NCI-H345 treated with DMSO at 0.1 percent for 48 hours (cell line): ENCODE measurements around the gene EVC.
A peak's percentile ranks its signal among the peaks of the same experiment; 100 is the strongest.
"Not testable (repeated sequence)": the region's sequence is repeated elsewhere in the genome, so short reads cannot be mapped to it uniquely, and the experiment has no call there.

Experiments used
- DNase-seq: peaks from one replicate; lab custom pipeline; 2025; ENCODE audit not compliant: unreplicated experiment; lab: John Stamatoyannopoulos, UW

The EVC gene

DNA sequence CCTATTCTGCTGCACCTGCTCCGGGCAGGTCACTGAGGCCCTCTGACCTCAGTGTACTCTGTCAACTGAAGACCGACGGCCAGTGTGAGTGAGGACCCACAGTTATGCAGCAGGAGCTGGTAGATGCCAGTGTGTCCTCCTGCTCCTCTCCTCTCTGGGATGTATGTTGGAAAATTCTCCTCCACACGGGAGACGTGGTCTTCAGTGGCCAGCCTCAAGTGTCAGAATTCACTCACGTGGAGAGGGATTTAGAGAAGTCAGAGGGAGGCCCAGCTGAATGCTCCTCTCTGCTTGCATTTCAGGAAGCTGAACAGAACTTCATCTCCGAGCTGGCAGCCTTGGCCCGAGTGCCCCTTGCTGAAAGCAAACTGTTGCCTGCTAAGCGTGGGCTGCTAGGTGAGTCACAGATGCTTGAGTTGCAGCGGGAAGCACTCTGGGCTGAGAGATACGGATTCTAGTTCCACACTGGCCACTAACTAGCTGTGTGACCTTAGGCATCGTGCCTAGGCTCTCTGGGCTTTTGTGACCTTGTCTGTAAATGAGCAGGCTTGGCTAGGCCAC lies 98.3 kb downstream of the EVC start:
- no peak for DNase-seq

DNA sequence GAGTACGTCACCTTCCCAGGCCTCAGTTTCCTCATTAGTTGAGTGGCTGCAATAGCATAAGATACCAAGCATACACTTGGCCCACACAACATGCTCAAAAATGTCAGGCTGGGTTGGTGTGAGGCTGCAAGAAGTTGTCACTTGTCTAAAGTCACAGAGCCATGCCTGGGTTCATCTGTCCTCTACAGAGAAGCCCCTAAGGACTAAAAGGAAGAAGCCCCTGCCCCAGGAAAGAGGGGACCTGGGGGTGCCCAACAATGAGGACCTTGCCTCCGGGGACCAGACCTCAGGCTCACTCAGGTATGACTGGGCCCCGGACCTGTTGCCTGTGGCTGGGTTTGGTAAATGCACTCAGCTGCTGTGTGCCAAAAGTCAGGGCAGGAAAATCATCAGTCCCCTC lies 99.2 kb downstream of the EVC start:
- no peak for DNase-seq

DNA sequence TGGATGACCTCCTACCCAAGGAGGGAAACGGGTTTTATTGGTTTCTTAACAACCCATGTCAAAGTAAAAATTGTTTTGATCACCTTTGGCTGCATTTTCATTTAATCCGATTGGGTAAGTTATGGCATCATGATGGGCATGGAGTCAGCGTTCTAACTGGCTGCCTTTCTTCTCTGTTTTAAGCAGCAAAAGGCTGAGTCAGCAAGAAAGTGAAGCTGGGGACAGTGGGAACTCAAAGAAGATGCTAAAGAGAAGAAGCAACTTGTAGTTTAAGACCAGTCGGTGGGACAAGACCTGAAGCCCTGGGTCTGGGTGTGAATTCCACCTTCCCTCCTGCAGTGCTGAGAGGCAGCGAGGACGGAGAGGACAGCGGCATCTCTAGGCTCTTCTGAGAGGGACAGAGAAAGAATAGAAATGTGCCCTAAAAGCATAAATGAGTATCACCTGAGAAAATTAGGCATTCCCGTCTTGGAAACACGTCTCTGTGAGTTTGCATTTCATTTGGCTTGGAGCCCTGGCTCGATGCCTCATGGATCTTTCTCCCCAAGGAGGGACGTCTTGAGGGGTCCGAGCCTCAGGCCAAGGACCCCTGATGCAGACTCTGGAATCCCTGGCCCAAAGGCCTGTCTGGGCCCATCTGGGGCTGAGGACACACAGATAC lies 99.9 kb downstream of the EVC start:
- DNase-seq: no peak

DNA sequence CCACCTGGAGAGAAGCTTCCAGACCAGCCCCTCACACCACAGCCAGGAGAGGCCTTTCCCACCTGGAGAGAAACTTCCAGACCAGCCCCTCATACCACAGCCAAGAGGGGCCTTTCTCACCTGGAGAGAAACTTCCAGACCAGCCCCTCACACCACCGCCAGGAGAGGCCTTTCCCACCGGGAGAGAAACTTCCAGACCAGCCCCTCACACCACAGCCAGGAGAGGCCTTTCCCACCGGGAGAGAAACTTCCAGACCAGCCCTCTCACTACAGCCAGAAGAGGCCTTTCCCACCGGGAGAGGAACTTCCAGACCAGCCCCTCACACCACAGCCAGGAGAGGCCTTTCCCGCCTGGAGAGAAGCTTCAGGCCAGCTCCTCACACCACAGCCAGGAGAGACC lies 101.1 kb downstream of the EVC start:
- DNase-seq: not testable (repeated sequence)

DNA sequence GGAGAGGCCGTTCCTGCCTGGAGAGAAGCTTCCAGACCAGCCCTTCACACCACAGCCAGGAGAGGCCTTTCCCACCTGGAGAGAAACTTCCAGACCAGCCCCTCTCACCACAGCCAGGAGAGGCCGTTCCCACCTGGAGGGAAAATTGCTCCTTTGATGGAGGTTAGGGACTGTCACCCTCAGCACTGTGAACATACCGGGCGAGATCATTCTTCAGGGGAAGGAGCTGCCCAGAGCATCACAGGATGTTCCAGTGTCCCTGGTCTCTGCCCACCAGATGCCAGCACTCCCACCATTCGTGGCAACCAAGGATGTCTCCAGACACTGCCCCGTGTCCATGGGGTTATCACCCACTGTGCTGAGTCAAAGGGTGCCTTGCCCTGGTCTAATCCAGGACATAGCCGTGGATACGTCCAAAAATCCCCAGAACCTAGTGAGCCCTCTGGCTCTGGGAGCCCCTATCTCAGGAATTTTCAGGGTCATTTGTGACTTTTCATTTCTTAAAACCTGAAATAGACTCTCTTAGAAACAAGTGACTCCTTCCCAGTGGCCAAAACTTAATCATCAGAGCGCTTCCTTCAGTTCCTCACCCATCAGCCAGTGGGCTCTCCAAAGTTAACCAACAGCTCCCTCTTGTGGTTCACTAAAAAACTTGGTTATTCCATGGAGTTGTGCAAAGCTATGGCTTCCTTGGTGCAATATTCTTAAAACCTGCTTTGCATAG lies 101.7 kb downstream of the EVC start:
- peak; percentile 25 for DNase-seq

DNA sequence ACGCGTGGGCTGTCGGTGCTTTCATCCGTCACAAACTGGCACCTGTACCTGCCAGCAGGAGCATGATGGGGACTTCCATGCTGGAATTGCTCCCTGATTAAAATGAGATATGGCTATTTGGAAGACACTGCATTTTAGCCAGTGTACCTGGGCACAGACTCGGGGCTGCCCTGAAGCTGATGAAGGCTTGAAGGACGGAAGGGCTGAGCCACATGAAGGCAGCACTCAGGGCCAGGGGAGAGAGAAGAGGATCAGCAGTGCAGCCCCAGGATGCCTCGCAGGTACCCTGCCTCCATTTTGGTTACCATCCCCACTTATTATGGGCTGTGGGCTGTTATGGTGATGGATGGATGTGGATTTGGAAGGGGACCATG lies 102.9 kb downstream of the EVC start:
- no peak for DNase-seq

DNA sequence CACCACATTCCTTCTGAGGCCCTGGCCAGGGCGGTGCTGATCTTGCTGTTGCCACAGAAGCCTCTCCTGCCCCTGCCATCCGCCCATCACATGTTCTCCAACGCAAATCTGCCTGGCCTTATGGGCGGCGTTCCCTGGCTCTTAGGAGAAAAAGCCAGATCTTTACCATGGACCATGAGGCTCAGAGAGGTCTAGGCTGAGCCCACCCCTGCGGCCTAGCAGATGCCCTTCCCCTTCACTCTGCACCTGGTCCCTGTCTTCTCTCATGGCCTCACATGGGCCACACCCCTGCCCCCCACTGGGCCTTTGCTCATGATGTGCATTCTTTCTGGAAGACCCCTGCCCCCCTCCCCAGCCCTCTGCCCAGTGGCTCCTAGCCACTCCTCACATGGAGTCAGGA lies 103.4 kb downstream of the EVC start:
- no peak for DNase-seq

DNA sequence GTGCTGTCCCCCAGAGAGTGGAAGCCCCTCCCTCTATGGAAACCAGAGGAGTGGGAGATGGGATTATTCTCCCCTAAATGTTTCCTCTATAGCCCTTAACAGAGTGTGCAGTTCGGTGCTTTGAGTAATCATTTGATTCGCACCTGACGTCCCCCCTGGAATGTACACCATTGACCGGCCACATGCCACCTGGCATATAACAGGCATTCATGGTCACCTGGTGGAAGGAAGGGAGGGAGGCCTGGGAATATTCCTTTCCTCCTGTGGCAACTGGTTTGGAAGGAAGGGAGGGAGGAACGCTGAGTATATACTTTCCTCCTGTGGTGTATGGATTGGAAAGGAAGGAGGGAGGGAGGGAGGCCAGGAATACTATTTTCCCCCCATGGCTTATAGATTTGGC lies 104.6 kb downstream of the EVC start:
- DNase-seq: no peak

DNA sequence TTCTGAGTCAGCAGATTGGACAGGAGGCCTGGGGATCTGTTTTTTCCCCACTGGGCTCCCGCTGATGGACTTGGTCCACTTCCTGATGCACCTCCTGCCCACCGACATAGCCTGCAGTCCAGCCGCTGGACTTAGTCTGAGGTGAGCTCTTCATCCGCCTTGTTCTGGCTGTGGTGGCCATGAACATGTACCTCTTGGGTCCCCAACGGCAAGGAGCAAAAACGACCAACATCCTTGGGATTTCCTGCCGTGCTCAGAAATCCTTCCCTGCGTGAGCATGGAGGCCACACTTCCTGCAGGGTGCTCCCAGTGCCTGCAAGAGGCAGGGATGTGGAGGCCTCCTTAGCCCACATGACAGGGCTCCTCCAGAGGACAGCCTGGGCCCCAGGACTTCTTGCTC lies 105.1 kb downstream of the EVC start:
- DNase-seq: no peak

DNA sequence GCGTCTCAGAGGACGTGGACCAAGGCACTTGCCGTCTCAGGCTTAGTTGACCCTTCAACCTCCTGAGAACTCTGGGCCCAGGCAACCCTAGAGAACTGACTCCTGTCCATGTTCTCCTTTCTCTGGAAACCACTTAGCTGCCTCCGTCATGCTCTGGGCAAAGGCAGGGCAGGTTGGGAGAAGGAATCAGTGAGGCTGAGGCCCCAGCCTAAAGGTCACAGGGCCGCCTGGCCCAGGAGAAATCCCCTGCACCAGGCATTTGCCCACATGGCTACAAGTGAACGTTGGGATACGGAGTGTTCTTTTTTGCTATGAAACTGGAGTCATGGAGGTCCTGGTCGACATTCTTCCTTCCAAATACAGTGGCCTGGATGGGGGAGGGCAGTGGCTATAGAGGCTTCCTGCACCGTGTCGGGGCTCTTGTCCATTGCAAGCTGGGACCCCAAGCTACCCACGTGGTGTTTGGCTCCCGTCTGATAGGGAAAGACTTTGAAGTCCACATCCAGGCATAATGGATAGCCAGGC lies 105.9 kb downstream of the EVC start:
- DNase-seq: no peak

DNA sequence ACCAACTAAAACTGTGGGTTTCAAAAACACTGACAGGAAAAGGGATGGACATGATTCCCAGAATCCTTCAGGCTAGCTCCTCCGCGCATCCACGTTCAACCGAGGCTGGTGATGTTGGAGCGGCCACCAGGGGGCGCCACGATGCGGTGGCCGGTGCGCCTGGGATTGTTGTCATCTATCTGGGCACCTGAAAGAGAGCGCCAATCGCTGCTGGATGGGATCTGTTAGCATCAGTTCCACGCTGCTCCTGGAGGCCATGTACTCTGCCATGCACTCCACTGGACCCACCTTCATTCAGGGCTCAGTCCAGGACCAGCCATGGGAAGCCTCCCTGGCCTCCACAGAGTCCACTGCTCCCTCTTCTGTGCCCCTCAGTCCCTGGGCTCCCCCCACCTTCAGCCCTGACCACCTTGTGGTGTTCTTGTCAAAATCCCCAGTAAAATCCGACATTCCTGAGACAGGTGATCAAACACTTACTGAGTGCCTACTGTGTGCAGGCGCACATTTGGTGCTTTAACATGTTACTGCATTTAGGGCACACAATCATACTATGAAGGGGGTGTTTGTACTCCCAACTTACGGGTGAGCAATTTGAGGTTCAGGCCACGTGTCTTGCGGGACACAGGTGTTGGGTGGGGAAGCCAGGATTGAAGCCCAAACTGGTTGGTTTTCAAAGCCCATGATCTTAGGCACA lies 110.8 kb downstream of the EVC start:
- no peak for DNase-seq

DNA sequence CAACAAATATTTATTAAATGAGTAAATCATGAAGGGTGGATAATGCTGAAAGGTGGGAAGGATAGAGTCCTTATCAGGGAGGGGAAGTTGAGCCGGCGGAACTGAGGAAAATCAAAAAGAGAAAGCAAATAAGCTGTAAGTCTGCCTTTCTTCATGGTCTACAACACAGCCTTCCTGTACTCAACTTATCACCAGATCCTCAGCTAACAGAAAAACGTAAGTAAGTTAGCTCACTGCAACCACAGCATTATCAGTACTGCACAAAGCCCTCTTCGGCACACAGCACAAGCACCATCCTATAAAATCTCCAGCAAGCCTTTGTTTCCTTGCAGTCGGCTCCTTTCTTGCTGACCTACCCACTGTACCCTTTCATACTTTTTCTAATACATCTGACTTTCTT lies 111.6 kb downstream of the EVC start:
- DNase-seq: no peak

DNA sequence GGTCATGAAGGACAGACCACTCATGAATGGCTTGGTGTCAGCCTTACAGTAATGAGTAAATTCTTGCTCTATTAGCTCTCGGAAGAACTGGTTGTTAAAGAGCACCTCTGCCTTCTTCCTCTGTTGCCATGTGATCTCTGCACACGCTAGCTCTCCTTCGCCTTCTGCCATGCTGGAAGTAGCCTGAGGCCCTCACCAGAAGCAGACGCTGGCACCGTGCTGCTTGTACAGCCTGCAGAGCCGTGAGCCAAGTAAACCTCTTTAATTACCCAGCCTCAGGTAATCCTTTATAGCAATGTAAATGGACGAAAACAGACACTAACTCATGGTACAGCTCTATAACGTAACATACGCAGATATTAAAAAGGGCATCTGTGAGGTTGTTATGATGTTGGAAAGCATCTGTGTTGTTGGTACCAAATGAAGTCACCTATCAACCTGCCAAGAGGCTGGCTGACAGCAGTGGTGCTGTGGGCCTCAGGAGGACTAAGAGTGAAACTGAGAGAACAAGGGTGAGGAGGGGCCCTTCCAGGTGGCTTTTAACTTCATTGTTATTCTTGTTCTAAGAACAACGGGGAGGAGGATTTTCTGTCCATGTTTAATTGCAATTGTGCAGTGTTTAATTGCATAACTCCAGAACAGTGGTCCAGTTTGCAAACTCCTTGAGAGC lies 112.7 kb downstream of the EVC start:
- DNase-seq: no peak

DNA sequence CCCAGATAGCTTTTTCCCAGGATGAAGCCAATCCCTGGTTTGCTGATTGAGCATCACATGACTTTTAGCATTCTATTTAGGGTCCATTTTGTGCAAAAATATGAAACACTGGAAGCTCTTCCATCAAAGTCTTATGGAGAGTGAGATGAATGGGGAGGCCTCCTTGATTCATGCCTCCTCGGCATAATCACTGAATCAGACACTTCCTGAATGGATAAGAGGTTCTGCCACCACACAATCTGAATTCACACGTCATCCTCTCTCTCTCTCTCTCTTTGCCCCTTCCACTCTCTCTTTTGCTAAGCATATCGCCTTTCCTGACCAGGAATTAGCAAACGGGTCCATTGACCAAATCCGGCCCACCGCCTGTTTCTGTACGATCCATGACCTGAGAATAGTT lies 113.2 kb downstream of the EVC start:
- DNase-seq: no peak

DNA sequence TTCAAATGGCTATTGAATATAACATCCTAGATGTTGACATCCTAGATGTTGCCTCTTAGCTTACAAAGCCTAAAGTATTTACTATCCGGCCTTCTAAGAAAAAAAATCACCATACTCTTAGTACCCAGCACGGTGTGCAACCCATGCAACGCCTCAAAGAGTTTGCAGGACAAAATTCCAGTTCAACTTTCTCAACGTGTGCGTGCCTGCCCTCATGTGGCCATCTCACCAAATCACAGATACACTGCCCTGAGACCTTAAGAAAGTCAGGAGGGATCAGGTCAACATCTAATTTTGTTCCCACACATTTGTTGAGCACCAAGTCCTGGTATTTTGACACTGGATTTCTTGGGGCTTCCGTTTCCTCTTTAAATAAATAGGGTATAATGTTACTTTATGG lies 113.6 kb downstream of the EVC start:
- no peak for DNase-seq

DNA sequence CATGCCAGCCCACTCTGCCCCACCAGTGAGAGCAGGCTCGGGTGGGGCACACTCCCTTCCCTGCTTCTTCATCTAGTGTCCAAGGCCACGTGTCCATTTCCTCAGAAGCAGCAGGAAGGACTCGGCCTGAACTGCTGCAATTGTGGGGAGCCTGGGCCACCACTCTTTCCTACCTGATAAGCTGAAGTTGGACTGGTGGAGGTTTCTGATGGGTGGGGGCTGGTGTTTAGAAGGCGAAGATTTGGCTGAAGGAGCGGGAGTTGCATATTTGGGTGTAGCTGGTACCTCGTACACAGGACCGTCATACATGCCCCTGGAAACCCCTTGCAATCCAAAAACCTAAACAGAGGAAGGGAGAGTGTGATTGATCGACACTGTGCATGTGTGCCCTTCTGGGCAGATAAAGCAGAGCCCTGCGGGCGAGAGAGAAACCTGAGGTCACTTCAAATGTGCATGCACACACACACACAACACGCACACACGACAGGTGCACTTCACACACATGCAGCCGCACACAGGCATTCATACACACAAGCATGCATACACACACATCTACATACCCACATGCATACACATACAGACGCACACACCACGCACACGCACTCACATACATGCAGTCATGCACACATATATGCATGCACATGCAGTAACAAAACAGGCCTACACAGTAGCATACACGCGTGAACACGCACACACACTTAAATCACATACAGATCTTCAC lies 114.5 kb downstream of the EVC start:
- no peak for DNase-seq

DNA sequence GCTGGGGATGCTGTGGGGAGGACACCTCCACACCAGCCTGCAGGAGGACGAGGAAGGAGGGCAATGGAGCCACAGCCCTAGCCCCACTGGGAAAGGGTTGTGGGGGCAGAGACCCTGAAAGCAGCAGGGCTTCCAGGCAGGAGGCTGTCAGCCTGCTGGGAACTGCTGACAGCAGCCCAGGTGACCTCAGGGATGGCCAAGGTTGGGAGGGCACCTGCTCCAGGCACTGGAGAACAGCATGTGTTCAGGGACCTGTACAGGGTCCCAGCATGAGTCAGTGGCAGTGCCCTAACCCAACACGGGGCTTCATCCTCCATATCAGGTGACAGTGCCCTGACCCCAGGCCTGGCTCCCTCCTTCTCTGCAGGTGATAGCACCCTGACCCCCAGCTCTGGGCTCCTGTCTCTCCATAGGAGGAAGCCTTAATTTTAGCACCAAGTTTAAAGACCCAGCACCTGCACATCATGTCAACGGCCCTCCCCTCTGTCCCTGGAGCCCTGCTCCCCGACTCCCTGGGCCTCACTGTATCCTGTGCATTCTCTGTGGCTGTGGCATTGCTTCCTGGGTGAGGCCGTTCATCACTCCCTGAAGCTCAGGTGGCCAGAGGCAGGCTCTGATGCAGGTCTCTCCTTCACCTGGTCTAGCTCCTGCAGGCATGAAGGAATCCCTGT lies 115.6 kb downstream of the EVC start:
- DNase-seq: no peak

DNA sequence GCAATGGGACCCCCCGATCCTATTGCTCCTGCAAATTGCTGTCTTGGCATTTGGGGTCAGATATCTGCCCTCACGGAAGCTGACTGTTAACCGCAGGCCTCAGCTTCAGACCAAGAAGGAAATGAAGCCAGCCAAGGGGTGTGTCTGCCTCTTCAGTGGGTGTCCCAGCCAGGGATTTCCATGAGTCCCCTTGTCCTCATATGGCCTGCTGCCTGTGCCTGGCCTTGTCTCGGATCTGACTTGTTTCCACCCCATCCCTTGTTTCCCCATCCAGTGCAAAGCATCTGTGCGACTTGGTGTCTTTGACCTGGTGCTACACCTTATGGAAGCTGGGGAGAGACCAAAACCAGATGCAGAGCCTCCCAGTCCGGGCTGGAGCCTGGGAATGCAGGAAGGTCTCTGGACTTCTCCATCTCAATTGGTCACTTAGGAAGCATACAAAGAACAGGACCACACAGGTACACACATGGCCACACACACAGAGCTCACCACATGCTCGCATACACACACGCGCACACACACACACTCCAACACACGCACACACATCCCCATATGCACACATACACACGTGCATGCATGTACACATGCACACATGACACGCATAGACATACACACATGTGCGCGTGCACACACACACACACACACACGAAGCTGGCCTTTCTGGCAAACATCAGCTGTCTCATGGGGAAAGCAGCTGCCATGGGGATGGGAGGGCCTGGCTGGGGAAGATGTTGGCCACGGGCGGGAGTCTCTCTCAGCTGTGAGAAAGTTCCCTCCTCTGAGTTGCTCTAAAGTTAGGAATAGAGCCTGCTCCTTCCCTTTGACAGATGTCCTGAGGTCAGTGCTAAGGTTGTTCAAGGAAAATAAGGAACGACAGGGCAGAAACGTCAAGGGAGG lies 116.4 kb downstream of the EVC start:
- DNase-seq: no peak

DNA sequence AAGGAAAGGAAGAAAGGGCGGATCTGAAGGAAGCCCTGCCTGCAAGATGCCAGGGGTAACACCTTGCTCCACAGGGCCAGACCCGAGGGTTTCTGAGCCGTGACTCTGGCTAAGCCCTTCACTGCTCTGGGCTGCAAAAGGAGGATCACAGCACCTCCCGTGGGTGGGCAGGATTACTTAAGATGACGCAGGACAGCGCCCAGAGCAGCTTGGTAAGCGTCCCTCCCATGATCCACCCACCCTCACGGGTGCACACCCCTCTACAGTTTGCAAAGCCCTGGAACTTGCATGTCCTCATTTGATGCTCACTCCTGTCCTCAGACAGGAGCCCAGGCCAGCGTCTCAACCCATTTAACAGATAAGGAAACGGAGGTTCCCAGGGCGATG lies 117.0 kb downstream of the EVC start:
- DNase-seq: no peak
